GM23338 (cell line): ENCODE data around the gene INPP5A.

Experiments used
- CTCF ChIP-seq, 2 experiments: fragments of 200-600 bp in 1 of 2; sonication (generic) in 1 of 2; conservative IDR thresholded peaks; 2 replicates each; pipeline versions ENCODE4 v1.5.1 to v1.6.1; 2016 to 2017; ENCODE audit warnings: antibody characterized with exemption in 2 of 2, low read depth in 2 of 2, mild to moderate bottlenecking in 2 of 2, moderate library complexity in 1 of 2
- JUNB ChIP-seq: IDR thresholded peaks from one replicate; pipeline ENCODE4 v1.6.1; 2016; ENCODE audit warnings: antibody characterized with exemption; ENCODE audit not compliant: unreplicated experiment

- TF ChIP-seq CTCF (conservative IDR thresholded peaks at IDR 0.05; ENCODE audit: low read depth in 2 of 2) (no peak), JUNB (no peak)
Measured at GRCh38 chr10:132616996-132617736, 79.6 kb downstream of the INPP5A start.
